GM18498 (cell line): ENCODE measurements around the gene PICALM.
"Not testable (repeated sequence)": the region's sequence is repeated elsewhere in the genome, so short reads cannot be mapped to it uniquely, and the experiment has no call there.

Source experiments
- ATAC-seq: cut with Tn5 transposase; IDR thresholded peaks from one replicate; pipeline ENCODE4 v1.9.1; 2021; ENCODE audit warnings: mild to moderate bottlenecking, moderate library complexity; ENCODE audit not compliant: unreplicated experiment

Gene PICALM

GRCh38 chr11:85947431-85948272, 121.2 kb downstream of the PICALM start:
- ATAC-seq: no peak

- ATAC-seq: no peak
These were observed 122.7 kb downstream of the PICALM start for GRCh38 chr11:85946221-85946620.

DNA sequence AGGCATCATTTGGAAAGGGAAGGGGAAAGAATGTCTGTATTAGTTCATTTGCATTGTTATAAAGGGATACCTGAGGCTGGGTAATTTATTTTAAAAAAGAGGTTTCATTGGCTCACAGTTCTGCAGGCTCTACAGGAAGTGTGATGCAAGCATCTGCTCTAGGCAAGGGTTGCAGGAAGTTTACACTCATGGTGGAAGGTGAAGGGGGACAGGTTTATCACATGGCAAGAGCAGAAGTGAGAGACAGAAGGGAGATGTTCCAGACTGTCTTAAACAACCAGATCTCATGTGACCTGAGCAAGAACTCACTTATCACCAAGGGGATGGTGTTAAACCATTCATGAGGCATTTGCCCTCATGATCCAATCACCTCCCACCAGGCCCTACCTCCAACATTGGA, 123.1 kb downstream of the PICALM start:
- ATAC-seq: no peak

GRCh38 chr11:85945296-85945695, 123.6 kb downstream of the PICALM start:
- no peak for ATAC-seq

- ATAC-seq: peak; percentile 57
These were observed 127.4 kb downstream of the PICALM start for GRCh38 chr11:85941380-85941973.

DNA sequence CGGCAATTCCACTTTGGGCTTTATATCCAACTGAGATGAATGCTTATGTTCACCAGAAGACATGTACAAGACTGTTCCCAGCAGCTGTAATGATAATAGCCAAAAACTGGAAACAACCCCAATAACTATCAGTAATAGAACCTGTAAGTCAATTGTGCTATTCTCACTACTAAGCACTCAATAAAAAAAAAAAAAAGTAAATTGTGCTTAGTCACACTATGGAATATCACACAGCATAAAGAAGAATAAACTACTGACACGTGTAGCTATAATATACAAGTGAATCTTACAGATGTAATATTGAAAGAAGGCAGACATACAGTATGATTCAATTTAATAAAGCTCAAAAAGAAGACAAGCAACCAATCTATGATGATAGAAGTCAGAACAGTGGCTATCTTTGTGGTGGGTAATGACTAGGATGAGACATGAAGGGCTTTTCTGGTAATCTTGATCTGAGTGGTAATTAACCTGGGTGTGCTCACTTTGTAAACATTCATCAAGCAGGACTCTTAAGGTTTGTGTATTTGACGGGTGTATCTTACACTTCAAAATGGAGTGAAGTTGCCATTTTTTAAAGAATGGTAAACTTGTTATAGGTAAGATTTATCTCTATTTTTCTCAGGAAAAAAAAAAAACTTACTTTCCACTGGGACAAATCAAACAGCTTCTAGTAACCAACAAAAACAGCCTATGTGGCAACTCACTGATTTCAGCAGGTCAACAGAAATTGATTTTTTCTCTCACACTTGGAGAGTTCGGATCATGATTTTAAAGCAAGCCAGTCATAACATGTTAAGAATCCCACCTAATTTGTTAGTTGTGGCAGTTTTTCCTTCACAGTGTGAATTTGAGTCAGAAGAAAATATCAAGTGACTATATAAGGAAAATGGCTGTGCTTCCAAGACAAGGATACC, 129.5 kb downstream of the PICALM start:
- ATAC-seq: no peak

DNA sequence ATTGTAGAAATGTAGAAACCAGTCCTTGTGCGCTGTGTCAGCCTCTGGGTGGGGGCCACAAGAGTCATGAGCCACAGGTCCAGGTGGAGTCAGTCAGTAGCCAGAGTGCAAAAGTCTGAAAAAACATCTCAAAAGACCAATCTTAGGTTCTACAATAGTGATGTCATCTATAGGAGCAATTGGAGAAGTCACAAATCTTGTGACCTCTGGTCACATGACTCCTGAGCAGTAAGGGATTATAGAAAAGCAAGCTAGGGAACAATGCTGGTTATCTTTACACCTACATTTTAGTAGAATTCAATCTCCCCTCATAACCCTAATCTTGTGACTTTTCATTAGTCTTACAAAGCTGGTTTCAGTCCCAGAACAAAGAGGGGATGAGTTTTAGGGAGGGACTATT, 131.0 kb downstream of the PICALM start:
- no peak for ATAC-seq

DNA sequence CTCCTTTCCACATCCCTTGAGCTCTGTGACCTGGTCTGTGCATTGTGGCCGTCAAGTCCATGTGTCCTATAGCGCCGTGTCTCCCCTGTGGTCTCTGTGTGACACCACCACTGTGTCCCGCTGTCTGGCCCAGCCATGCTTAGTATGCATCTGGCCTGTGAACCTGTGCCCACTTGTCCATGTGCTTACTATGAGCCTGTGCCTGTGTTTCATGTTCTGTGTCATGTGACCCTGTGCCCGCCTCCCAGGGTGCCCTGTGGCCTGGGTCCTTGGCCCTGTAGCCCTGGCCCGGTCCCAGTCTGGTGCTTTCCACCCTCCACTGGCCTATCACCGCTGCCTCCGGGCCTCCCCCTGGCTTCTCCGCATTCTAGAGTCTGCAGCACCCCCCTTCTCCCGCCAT, 133.1 kb downstream of the PICALM start:
- ATAC-seq: no peak

DNA sequence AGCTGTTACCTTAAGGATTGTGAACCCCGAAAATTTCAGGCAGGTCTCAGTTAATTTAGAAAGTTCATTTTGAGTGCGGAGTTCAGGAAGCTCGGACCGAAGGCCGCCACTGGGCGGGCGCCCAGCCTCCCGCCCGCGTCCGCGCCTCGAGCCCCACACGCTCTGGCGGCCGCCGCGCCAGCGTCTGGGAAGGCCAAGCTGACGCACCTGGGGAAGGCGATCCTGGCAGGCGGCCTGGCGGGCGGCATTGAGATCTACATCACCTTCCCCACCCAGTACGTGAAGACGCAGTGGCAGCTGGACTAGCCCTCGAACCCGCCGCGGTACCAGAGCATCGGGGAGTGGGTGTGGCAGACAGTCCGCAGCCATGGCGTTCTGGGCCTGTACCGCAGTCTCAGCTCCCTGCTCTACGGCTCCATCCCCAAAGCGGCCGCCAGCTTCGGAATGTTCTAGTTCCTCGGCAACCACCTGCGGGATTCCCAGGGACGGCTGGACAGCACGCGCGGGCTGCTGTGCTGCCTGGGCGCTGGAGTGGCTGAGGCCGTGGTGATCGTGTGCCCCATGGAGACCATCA, 134.2 kb downstream of the PICALM start:
- no peak for ATAC-seq

DNA sequence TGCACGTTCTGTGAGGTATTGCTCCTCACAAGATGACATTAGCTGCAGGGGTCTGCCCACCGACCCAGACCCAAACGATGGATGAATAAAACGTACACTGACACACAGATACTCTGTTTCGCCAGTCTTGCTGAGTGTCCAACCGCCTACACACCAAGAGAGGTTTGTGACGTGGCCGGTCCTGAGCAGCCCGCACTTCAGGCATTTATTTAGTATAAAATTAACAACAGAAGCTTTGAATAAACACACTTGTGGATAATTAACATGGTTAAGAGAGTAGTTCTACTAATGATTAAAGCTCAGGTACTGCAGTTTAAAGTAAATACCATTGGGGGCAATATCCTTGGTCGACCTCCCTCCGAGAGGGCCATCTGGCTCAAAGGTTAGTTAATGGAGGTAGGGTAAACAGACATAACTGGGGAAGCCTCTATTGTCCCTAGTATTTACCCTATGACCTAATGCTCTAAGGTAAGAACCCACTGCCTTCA, 138.0 kb downstream of the PICALM start:
- no peak for ATAC-seq

- ATAC-seq: not testable (repeated sequence)
These were observed 142.2 kb downstream of the PICALM start for GRCh38 chr11:85926653-85927214.

DNA sequence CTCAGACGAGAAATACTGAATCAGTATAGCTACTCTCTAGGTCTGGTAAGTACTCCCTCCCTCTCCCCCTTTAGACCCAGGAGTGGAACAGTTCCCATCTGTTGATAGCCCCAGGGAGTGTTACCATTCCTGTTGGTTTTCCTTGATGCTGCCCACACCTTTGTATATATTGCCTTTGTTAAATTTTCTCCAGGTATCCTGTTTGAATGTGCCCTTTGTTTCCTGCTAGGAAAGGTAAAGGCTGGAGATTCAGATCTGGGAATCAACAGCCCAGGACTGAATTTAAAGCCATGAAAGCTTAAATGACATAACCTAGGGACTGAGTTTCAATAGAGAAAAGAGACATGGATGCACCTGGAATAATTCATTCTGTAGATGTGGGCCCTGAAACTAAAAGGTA, 145.4 kb downstream of the PICALM start:
- no peak for ATAC-seq

- ATAC-seq: peak; percentile 99
These were observed 146.5 kb downstream of the PICALM start for GRCh38 chr11:85922367-85922766.

GRCh38 chr11:85918910-85919794, 149.7 kb downstream of the PICALM start:
- no peak for ATAC-seq

GRCh38 chr11:85914425-85914824, 154.5 kb downstream of the PICALM start:
- no peak for ATAC-seq

DNA sequence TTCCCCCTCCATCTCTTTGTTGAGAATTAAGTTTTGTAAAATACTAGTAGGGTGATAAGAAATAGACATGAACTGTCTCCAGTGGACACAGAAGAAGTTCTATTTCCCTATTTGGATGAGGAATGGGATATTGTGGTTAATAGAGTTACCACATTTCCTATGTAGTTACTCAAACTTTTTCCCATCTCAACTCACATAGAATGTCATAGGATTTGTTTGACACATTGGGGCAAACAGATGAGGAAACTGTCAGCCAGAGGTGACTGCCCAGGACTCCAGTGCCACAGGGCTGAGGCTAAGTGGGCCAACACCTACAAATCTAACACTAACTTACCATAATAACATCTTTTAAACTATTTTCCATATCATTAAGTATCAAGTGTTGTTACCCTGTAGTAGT, 155.4 kb downstream of the PICALM start:
- ATAC-seq: no peak

DNA sequence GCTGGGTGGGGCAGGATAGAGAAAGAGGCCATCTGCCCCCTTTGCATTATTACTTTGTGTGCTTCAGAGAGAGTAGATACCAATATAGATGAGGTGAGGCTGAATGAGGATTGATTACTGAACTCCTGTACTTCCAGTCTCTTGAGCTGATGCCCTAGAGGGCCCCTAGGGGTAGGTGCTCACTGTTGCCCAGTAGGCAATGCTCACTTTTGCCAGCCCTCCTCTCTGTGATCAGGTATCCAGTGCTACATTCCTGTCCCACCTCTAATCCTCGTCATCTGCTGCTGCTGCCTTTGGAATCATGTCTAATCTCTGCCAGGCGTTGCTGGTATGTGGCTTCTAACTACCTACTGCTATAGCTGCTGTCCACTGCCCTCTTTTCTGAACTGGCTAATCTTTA, 156.5 kb downstream of the PICALM start:
- no peak for ATAC-seq
